Stimulated activated CD8-positive, alpha-beta memory T cell treated with anti-CD3 and anti-CD28 coated beads, Interleukin-4, amount 100 ng/mL, for 4 hours (primary cell): ENCODE data around the gene SRP68.
A peak's percentile ranks its signal among the peaks of the same experiment; 100 is the strongest.

ENCODE experiments used
- DNase-seq, 2 donors: peaks; one replicate each; pipeline ENCODE4 v3.0.0-alpha.2; 2020; ENCODE audit warnings: low read depth in 2 of 2, low spot score in 1 of 2

SRP68 gene

DNA sequence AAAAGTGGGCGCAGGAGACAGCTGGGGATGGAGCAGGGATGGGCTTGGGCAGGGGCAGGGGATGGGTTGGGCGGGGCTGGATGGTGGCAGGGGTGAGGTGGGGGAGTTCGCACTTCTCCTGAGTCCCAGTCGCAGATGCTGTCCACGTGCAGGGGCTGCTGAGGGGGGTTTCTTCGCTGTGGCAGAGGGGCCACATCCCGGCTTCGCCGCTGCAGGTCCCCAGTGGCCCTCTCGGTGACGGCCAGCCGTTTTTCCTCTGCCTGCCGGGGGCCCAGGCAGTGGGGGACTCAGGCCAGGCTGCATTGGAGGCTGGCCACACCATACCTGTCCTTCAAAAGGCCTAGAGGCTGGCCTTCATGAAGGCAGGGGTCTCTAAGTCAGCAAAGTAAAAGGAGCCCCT lies 53.5 kb downstream of the SRP68 start:
- no peak for DNase-seq

DNA sequence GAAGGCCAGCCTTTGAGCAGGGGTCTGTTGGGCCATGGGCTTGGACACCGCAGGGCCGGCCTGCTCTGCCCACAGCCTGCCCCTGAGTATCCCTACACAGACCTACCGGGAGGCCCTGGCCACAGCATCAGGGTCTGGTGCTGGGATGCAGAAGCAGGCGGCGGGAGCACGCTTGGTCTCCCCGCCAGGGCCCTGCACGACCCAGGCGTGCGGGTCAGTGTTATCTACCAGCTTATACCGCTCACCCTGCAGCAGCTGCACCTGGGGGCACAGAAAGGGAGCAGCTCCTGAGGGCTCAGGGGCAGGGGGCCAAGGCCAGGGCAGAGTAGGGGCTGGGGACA lies 54.0 kb downstream of the SRP68 start:
- DNase-seq, result no peak

DNA sequence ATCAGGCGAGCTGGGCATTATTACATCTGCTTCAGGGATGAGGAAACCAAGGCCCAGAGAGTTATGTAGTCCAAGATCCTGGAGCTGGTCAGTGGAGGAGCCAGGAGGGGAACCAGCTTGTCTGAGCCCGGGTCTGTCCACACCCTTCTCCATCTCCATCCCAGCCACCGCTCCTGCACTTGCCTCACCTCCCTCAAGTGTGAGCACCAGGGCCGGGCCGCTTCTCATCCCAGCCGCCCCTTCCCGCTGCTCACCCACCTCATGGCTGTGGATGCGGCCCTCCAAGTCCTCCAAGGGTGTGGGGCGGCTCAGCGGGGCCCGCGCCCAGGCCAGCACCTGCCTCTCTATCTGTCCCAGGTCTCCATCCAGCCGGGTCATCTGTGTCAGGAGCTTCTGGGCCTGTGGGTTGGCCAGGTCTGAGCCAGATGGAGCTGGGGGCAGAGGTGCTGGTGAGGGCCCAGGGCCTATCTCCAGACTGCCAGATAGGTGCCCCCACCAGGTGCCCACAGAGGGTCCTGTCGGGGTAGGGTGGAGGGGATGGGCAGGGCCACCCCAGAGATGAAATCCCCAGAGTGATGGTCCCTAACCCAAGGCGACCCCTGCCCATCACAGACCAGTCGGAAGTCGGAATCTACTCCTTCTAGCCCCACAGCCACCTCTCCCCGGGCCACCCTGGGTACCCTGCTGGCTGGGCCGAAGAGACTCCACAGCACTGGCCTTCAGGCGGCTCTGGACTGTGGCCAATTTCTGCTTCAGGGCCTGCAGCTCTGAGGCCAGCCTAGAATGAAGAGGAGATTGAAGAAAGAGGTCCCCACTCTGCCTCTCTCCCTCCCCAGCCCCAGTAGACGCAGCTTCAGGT lies 54.6 kb downstream of the SRP68 start:
- no peak for DNase-seq

GRCh38 chr17:76014925-76015261 lies 57.4 kb downstream of the SRP68 start:
- no peak for DNase-seq

DNA sequence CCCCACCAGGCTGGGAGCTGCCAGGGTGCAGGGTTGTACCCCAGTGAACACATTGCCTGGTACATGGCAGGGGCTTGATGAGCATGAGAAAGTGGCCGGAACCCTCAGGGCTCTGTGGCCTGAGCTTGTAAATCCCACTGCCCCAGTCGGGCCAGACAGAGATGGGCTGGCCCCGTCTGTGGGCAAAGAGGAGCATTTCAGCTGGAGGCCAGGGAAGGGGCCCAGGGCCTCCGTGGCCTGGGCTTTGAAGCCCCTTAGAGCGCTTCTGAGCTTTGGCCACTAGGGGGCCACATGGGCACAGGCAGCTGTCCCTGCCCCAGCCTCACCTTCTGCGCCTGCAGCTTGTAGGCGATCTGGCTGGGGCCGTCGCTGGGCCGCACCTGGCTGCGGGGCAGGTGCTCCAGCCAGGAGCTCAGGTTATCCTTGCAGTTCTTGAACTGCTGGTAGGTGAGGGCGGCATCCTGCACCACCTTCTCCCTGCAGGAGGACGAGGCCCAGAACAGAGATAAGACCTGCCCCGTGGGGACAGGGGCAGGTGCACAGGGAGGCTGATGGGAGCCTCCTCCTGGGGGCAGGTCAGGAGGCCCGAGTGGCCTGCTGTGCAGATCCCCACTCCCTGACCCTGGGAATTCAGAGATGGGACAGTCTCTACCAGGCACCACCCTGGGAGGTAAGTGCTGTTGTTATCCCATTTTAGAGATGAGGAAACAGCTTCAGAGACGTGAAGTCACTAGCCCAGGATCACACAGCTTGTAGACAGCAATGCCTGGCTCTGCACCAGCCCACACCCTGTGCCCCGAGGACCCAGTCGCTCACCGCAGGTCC lies 58.0 kb downstream of the SRP68 start:
- peak; percentile 52 to 54 for DNase-seq

- no peak for DNase-seq
Measured at GRCh38 chr17:76013377-76013932, 58.9 kb downstream of the SRP68 start.

- no peak for DNase-seq
Measured at GRCh38 chr17:76011951-76012350, 60.4 kb downstream of the SRP68 start.

GRCh38 chr17:76009969-76010661 lies 62.2 kb downstream of the SRP68 start:
- DNase-seq, result no peak

DNA sequence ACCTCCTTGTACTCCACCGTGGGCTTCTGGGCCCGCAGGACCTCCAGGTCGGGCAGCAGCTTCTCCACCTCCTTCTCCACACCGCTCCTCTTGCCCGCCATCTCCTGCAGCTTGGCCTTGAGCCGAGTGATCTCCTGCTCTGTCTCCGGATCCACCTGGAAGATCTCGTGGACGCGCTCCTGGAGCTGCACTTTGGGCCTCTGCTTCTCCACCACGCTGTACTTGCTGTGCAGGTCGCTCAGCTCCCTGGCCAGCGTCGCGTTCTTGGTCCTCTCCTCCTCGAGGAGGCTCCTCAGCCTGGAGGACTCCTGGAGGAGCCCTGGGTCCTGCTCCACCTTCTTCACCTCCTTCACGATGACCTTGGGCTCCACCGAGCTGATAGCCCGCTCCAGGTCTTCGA lies 62.9 kb downstream of the SRP68 start:
- DNase-seq, result no peak

DNA sequence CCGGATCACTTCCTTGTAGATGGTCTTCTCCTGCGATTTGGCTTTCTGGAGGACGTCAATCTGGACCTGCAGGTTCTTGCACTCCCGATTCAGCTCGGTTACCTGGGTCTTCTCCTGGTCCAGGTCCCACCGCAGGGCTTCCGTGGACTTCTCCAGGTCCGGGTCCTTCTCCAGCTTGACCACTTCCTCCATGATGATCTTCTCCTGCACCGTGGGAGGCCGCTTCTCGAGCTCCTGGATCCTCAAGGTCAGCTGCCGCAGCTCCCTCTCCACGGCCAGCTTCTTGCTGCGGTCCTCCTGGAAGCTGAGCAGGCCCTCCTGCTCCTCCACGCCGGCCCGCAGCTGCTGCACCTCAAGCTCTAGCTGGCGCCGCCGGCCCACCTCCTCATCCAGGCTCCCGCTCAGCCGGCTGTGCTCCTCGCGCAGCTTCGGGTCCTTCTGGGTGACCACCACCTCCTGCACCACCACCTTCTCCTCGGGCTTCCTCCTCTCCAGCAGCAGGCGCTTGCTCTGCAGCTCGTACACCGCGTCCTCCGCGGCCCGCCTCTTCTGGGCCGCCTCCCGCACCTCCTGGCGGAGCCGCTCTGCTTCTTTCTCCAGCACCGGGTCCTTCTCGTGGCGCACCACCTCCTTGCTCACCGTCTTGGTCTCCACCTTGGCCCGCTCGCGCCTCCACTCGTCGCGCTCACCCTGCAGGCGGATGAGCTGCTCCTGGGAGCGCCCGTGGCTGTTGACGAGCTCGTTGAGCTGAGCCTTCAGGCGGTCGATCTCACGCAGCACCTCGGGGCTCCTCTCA lies 63.5 kb downstream of the SRP68 start:
- DNase-seq, result no peak

GRCh38 chr17:76008208-76008607 lies 64.1 kb downstream of the SRP68 start:
- no peak for DNase-seq

- no peak for DNase-seq
Measured at GRCh38 chr17:76007850-76008165, 64.5 kb downstream of the SRP68 start.

DNA sequence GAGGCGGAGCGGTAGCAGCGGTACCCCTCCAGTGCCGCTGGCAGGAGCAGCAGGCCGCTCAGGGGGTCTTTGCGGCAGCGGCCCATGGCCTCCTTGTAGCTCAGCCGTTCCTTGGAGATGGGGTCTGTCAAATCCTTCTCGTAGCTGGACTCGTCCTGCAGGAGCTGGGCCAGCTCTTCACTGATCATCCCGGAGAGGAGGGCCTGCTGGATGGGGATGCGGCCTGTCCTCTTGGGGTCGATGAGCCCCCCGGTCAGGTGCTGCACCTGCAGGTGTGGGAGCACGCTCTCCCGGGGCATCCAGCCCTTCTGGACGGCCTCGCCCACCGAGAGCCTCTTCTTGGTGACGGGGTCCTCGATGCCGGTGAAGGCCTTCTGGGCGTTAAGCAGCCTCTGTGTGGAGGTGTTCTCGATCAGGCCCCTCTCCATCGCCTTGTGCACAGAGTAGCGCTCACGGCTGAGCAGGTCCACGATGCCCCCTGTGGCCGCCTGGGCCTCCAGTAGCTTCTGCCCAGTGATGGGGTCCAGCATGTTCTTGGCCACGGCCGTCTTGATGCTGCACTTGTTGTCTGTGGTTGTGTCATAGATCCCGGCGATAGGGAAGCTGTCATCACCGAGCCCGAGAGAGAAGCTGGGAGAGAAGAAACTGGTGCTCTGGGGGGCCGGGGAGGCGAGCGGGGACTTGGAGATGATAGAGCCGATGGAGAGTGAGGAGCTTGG lies 65.0 kb downstream of the SRP68 start:
- no peak for DNase-seq

DNA sequence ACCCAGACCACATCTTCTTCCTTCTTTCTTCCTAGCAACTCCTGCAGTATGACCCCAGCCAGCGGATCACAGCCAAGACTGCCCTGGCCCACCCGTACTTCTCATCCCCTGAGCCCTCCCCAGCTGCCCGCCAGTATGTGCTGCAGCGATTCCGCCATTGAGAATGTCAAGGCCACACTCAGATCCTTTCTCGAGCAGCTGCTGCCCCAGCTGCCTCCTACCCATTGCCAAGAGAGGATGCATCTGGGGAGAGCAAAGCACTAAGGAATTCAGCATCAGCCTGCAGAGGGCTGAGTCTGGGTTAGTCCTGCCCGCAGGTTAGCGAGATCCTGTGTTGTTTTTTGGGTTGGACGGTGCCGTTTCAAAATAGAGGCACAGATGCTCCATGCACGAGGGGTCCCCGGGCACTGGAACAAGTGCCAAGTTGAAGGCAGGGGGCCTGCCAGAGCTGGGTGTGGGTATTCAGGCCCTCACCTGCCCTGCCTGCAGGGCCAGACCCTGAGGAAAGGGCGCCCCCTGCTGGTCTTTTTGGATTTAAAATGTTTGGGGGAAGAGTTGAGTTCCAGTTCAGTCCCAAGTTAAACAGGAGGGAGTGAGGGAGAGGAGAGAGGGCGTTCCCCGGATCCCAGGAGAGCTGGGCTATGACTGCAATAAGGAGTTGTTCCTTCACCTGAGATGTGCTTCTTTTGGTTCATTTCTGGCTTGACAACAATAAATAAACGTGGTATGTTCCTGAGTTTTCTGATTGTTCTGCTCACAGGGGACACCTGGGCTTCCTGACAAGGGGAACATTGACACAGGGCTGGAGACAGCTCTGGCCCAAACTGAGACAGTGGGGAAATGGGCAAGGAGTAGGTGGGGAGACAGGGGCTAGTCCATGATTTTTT lies 66.8 kb downstream of the SRP68 start:
- DNase-seq, result peak; percentile 39 to 74

- no peak for DNase-seq
Measured at GRCh38 chr17:76004750-76005262, 67.5 kb downstream of the SRP68 start.

GRCh38 chr17:76003915-76004314 lies 68.4 kb downstream of the SRP68 start:
- DNase-seq, result no peak

DNA sequence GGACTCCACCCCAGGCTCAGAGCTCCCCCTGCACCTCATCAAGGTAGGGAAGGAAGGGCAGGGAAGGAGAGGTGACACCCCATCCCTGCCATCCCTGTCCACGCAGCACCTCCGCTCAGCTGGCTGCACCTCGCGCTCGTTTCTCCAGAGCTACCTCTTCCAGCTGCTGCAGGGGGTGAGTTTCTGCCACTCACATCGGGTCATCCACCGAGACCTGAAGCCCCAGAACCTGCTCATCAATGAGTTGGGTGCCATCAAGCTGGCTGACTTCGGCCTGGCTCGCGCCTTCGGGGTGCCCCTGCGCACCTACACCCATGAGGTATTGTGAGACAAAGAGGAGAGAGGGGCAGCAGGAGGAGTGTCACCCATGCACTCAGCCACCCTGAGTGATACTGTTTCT lies 70.2 kb downstream of the SRP68 start:
- DNase-seq, result no peak

- no peak for DNase-seq
Measured at GRCh38 chr17:76000755-76001521, 71.4 kb downstream of the SRP68 start, which contains the start of gene CDK3. CDK3 (plus strand) TSS chr17:76000855; CDS start chr17:76001426, 571 bp downstream.
